Gastroesophageal sphincter (tissue), 4 donors: ENCODE measurements around the gene HOXB7. TPM values are rescaled to one million over a fixed set of nuclear protein-coding genes. Genes with fewer than 3 reads are reported as not detected.

ENCODE experiments used
- ATAC-seq: fragments of 150-250 bp; one replicate; pipeline ENCODE4 v1.9.1; 2016; ENCODE audit warnings: mild to moderate bottlenecking, moderate library complexity
- H3K27ac ChIP-seq, 4 donors: fragments of 200-600 bp; sonication (generic) in 3 of 4; 1 replicate in 3 of 4; 2 replicates in 1 of 4; pipeline ENCODE4 v1.5.1; 2016 to 2019
- H3K27me3 ChIP-seq: fragments of 200-600 bp; sonication (generic); one replicate; pipeline ENCODE4 v1.5.1; 2019
- H3K36me3 ChIP-seq, 2 donors: fragments of 200-600 bp; sonication (generic); one replicate each; pipeline ENCODE4 v1.5.1; 2019; ENCODE audit warnings: control low read depth in 1 of 2
- H3K4me1 ChIP-seq, 3 donors: fragments of 200-600 bp; sonication (generic); 1 replicate in 2 of 3; 2 replicates in 1 of 3; pipeline ENCODE4 v1.5.1; 2016 to 2019; ENCODE audit warnings: control low read depth in 2 of 3
- H3K4me3 ChIP-seq, 2 donors: fragments of 200-600 bp; sonication (generic); one replicate each; pipeline ENCODE4 v1.5.1; 2019; ENCODE audit warnings: mild to moderate bottlenecking in 1 of 2, moderate library complexity in 1 of 2
- H3K9me3 ChIP-seq, 3 donors: fragments of 200-600 bp; sonication (generic); one replicate each; pipeline ENCODE4 v1.5.1; 2017 to 2019; ENCODE audit warnings: control low read depth in 2 of 3
- CTCF ChIP-seq, 4 experiments: fragments of 200-600 bp in 2 of 4; fragments of 450-650 bp in 2 of 4; sonication (generic) in 1 of 4; IDR thresholded peaks; one replicate each; pipeline ENCODE4 v1.5.1; 2017 to 2019; ENCODE audit warnings: antibody characterized with exemption in 4 of 4, mild to moderate bottlenecking in 2 of 4, moderate library complexity in 2 of 4
- EP300 ChIP-seq: sonication (generic); formaldehyde crosslinking; IDR thresholded peaks from one replicate; pipeline ENCODE4 v1.6.1; 2017; ENCODE audit warnings: antibody characterized with exemption, mild to moderate bottlenecking
- POLR2A ChIP-seq, 2 donors: fragments of 450-650 bp; IDR thresholded peaks; one replicate each; pipeline ENCODE4 v1.6.1; 2017; ENCODE audit warnings: antibody characterized with exemption in 2 of 2, mild to moderate bottlenecking in 2 of 2, moderate library complexity in 1 of 2
- POLR2AphosphoS5 ChIP-seq: sonication (generic); formaldehyde crosslinking; IDR thresholded peaks from one replicate; pipeline ENCODE4 v1.6.1; 2017; ENCODE audit warnings: antibody characterized with exemption
- WGBS, 2 donors: methylation state at CpG; one replicate each; pipeline ENCODE4 v1.1.5; 2018; ENCODE audit warnings: low coverage in 1 of 2; 5-methylcytosine and 5-hydroxymethylcytosine counted together
- total RNA-seq, 4 donors: library from RNA; depleted of rRNA; stranded (reverse); fragments of >200 nt; gene quantifications; one replicate each; pipeline ENCODE4 v1.1.0, GENCODE V29; 2016

The HOXB7 gene
- total RNA-seq, 4 donors from 2014 or later = 0.78 to 8.9 (median 3.0) TPM

DNA sequence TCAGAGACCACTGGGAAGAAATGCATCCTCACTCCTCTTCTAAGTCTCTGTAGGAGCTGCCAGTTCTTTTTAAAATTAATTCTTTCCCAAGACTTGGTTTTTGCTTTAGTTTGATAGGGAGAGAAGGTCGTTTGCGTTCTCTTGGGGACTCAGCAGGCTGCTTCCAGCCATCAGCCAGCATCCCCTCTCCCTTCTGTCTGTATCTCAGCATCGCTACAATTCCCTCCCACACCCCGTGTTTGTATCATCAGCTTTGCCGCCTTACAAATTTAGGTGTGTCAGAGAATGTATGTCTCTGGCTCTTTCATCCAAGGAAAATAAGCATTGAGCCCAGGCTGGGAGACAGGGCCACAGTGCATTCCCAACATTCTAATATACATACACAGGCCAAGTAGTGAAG, 11.5 kb downstream of the HOXB7 start:
- peaks cover 0 to 3% of the 10 kb centered on the region in 2 donors for H3K36me3 ChIP-seq
- no peak for ATAC-seq
- H3K4me1 ChIP-seq = peaks cover 0 to 67% (median 7%) of the 10 kb centered on the region in 3 donors
- no peak overlapping the region for H3K4me3 ChIP-seq
- 79 to 80% methylated on average over 3 to 5 of the region's 5 CpGs for WGBS, 2 donors
- no peaks in the 10 kb centered on the region for H3K9me3 ChIP-seq
- H3K27me3 ChIP-seq = peaks cover 96% of the 10 kb centered on the region
- no peak for TF ChIP-seq POLR2A (IDR thresholded peaks at IDR 0.05)
- no peak overlapping the region for H3K27ac ChIP-seq

DNA sequence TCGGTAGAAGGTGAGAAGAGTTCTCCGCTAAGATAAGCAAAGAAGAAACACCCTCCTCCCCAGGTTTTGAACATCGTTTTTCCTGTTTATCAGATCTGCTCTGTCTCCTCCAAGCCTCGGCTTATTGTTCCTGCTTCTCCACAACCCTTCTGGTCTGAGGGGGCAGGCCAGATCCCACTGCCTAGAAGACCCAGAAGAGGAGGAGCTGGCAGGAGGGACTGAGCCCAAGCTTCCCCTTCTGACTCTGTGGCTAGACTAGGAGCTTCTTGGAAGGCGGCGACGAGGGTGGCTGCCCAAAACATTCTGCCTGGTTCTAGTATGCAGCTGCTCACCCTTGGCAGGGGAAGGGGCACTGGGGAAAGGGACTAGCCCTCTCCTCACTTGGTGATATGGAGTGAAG, 12.1 kb downstream of the HOXB7 start:
- Histone ChIP-seq H3K4me1 (peaks cover 0 to 68% (median 7%) of the 10 kb centered on the region in 3 donors), H3K36me3 (peaks cover 0 to 3% of the 10 kb centered on the region in 2 donors), H3K27ac (no peak overlapping the region), H3K27me3 (peaks cover 90% of the 10 kb centered on the region), H3K4me3 (no peak overlapping the region), H3K9me3 (no peaks in the 10 kb centered on the region)
- WGBS, 2 donors = 43 to 57% methylated on average over 2 to 6 of the region's 7 CpGs
- no peak for ATAC-seq
- no peak for TF ChIP-seq POLR2AphosphoS5
- TF ChIP-seq CTCF (IDR thresholded peaks at IDR 0.05) = no peak
- no peak for TF ChIP-seq POLR2A (IDR thresholded peaks at IDR 0.05)
- TF ChIP-seq EP300 = no peak

- Histone ChIP-seq H3K9me3 (no peaks in the 10 kb centered on the region), H3K4me3 (peak overlapping the region; percentile 23 to 62), H3K27ac (peak overlapping the region in 3 of 4 donors; percentile 25 to 79 (median 75)), H3K36me3 (peaks cover 0 to 3% of the 10 kb centered on the region in 2 donors), H3K4me1 (peaks cover 0 to 69% (median 7%) of the 10 kb centered on the region in 3 donors), H3K27me3 (peaks cover 83% of the 10 kb centered on the region)
- TF ChIP-seq POLR2AphosphoS5 = peak; percentile 77
- TF ChIP-seq POLR2A (IDR thresholded peaks at IDR 0.05) = peak; percentile 38 to 47
- no peak for TF ChIP-seq EP300
- peak; percentile 57 for ATAC-seq
- 2 to 6% methylated on average over 11 to 12 of the region's 68 CpGs for WGBS, 2 donors
These were observed 12.8 kb downstream of the HOXB7 start for GRCh38 chr17:48597778-48598631.

- no peaks in the 10 kb centered on the region for H3K9me3 ChIP-seq
- no CpG with 5 or more reads among the region's 16 CpGs for WGBS, 2 donors
- peaks cover 0 to 3% of the 10 kb centered on the region in 2 donors for H3K36me3 ChIP-seq
- H3K27me3 ChIP-seq = peaks cover 83% of the 10 kb centered on the region
- H3K27ac ChIP-seq = peak overlapping the region in 3 of 4 donors; percentile 25 to 79 (median 75)
- TF ChIP-seq POLR2AphosphoS5 (no peak), POLR2A (IDR thresholded peaks at IDR 0.05) (no peak), CTCF (IDR thresholded peaks at IDR 0.05) (no peak), EP300 (no peak)
- ATAC-seq = no peak
- H3K4me1 ChIP-seq = peaks cover 0 to 69% (median 7%) of the 10 kb centered on the region in 3 donors
- H3K4me3 ChIP-seq = peak overlapping the region; percentile 23 to 62
These were observed 13.4 kb downstream of the HOXB7 start for GRCh38 chr17:48597528-48597777.

GRCh38 chr17:48596735-48597527, 13.9 kb downstream of the HOXB7 start:
- no peaks in the 10 kb centered on the region for H3K9me3 ChIP-seq
- H3K36me3 ChIP-seq = peaks cover 0 to 3% of the 10 kb centered on the region in 2 donors
- H3K27me3 ChIP-seq = peaks cover 83% of the 10 kb centered on the region
- no peak for TF ChIP-seq POLR2A (IDR thresholded peaks at IDR 0.05)
- TF ChIP-seq POLR2AphosphoS5 = peak; percentile 61
- no peak for TF ChIP-seq CTCF (IDR thresholded peaks at IDR 0.05)
- peaks cover 0 to 69% (median 3%) of the 10 kb centered on the region in 3 donors for H3K4me1 ChIP-seq
- WGBS, 2 donors = 34 to 39% methylated on average over 13 to 20 of the region's 26 CpGs
- H3K27ac ChIP-seq = peak overlapping the region in 2 of 4 donors; percentile 75 to 79
- ATAC-seq = no peak
- peak overlapping the region; percentile 23 to 62 for H3K4me3 ChIP-seq
